IMR-90 (cell line): Measurements from ENCODE around the gene R3HDML.
"Not testable (repeated sequence)": the region's sequence is repeated elsewhere in the genome, so short reads cannot be mapped to it uniquely, and the experiment has no call there.

Source experiments
- CEBPB ChIP-seq: IDR thresholded peaks from 2 replicates; pipeline ENCODE4 v1.6.1; 2012; ENCODE audit warnings: low read depth, low read length, improper control_type of control experiment
- FOS ChIP-seq: fragments of 150-350 bp; IDR thresholded peaks from 2 replicates; pipeline ENCODE4 v1.6.1; 2016; ENCODE audit warnings: low read depth, low read length
- MAFK ChIP-seq: IDR thresholded peaks from 2 replicates; pipeline ENCODE4 v1.6.1; 2012; ENCODE audit warnings: low read depth, low read length, improper control_type of control experiment
- MAZ ChIP-seq: IDR thresholded peaks from 2 replicates; pipeline ENCODE4 v1.6.1; 2012; ENCODE audit warnings: low read depth, mild to moderate bottlenecking, low read length, improper control_type of control experiment, moderate library complexity, borderline replicate concordance
- MXI1 ChIP-seq: IDR thresholded peaks from 2 replicates; pipeline ENCODE4 v1.6.1; 2012; ENCODE audit warnings: low read depth, mild to moderate bottlenecking, low read length, moderate library complexity, borderline replicate concordance
- POLR2A ChIP-seq: IDR thresholded peaks from 2 replicates; pipeline ENCODE4 v1.6.1; 2012; ENCODE audit warnings: mild to moderate bottlenecking, low read depth, low read length
- TF ChIP-seq, protein P1 (sequence below): conservative IDR thresholded peaks from 2 replicates; pipeline ENCODE4 v1.5.1; 2012; ENCODE audit warnings: mild to moderate bottlenecking, low read depth, low read length, improper control_type of control experiment
- TF ChIP-seq, protein P2 (sequence below): fragments of 150-350 bp; IDR thresholded peaks from 2 replicates; pipeline ENCODE4 v1.6.1; 2017; ENCODE audit warnings: mild to moderate bottlenecking, antibody characterized with exemption, low read length, low read depth

DNA sequence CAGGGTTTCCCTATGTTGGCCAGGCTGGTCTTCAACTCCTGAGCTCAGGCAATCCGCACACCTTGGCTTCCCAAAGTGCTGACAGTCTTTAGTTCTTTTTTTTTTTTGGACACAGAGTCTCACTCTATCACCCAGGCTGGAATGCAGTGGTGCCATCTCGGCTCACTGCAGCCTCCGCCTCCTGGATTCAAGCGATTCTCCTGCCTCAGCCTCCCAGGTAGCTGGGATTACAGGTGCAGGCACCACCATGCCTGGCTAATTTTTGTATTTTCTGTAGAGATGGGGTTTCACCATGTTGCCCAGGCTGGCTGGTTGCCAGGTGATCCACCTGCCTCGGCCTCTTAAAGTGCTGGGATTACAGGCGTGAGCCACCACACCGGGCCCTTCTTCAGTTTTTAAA, 9.1 kb upstream of the R3HDML start:
- TF ChIP-seq FOS, MAZ, POLR2A, CEBPB, MAFK, MXI1: not testable (repeated sequence)
- TF ChIP-seq, protein P1, sequence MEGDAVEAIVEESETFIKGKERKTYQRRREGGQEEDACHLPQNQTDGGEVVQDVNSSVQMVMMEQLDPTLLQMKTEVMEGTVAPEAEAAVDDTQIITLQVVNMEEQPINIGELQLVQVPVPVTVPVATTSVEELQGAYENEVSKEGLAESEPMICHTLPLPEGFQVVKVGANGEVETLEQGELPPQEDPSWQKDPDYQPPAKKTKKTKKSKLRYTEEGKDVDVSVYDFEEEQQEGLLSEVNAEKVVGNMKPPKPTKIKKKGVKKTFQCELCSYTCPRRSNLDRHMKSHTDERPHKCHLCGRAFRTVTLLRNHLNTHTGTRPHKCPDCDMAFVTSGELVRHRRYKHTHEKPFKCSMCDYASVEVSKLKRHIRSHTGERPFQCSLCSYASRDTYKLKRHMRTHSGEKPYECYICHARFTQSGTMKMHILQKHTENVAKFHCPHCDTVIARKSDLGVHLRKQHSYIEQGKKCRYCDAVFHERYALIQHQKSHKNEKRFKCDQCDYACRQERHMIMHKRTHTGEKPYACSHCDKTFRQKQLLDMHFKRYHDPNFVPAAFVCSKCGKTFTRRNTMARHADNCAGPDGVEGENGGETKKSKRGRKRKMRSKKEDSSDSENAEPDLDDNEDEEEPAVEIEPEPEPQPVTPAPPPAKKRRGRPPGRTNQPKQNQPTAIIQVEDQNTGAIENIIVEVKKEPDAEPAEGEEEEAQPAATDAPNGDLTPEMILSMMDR = not testable (repeated sequence)
- TF ChIP-seq, protein P2, sequence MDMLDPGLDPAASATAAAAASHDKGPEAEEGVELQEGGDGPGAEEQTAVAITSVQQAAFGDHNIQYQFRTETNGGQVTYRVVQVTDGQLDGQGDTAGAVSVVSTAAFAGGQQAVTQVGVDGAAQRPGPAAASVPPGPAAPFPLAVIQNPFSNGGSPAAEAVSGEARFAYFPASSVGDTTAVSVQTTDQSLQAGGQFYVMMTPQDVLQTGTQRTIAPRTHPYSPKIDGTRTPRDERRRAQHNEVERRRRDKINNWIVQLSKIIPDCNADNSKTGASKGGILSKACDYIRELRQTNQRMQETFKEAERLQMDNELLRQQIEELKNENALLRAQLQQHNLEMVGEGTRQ = not testable (repeated sequence)
